Stimulated activated naive CD4-positive, alpha-beta T cell (primary cell): ENCODE results near the gene CREB5.
A peak's percentile ranks its signal among the peaks of the same experiment; 100 is the strongest.
"Not testable (repeated sequence)": the region's sequence is repeated elsewhere in the genome, so short reads cannot be mapped to it uniquely, and the experiment has no call there.

Experiments used
- DNase-seq, 6 experiments: peaks; one replicate each; lab custom pipeline; 2025; lab: John Stamatoyannopoulos, UW

CREB5 gene

GRCh38 chr7:28815369-28815927 is 403.1 kb downstream of the CREB5 start:
- no peak for DNase-seq

- DNase-seq = no peak
Measured at GRCh38 chr7:28815928-28816373, 403.6 kb downstream of the CREB5 start.

- no peak for DNase-seq
Measured at GRCh38 chr7:28818996-28819395, 406.7 kb downstream of the CREB5 start.

- no peak for DNase-seq
Measured at GRCh38 chr7:28823582-28823981, 411.3 kb downstream of the CREB5 start.

GRCh38 chr7:28825817-28826448 is 413.6 kb downstream of the CREB5 start:
- not testable (repeated sequence) for DNase-seq

GRCh38 chr7:28830846-28831245 is 418.5 kb downstream of the CREB5 start:
- DNase-seq = no peak

GRCh38 chr7:28832669-28833068 is 420.4 kb downstream of the CREB5 start:
- no peak for DNase-seq

GRCh38 chr7:28835800-28836199 is 423.5 kb downstream of the CREB5 start:
- no peak for DNase-seq

- DNase-seq = no peak
Measured at GRCh38 chr7:28836716-28837115, 424.4 kb downstream of the CREB5 start.

GRCh38 chr7:28837216-28837615 is 424.9 kb downstream of the CREB5 start:
- DNase-seq = no peak

- no peak for DNase-seq
Measured at GRCh38 chr7:28840592-28840995, 428.3 kb downstream of the CREB5 start.

GRCh38 chr7:28841766-28842165 is 429.4 kb downstream of the CREB5 start:
- DNase-seq = no peak

- no peak for DNase-seq
Measured at GRCh38 chr7:28842769-28843295, 430.5 kb downstream of the CREB5 start.

GRCh38 chr7:28845106-28845505 is 432.8 kb downstream of the CREB5 start:
- no peak for DNase-seq

- DNase-seq = no peak
Measured at GRCh38 chr7:28847176-28847575, 434.9 kb downstream of the CREB5 start.

- no peak for DNase-seq
Measured at GRCh38 chr7:28847681-28848080, 435.4 kb downstream of the CREB5 start.

GRCh38 chr7:28848906-28849305 is 436.6 kb downstream of the CREB5 start:
- DNase-seq = no peak

- DNase-seq = no peak
Measured at GRCh38 chr7:28850699-28851098, 438.4 kb downstream of the CREB5 start.

- no peak for DNase-seq
Measured at GRCh38 chr7:28853150-28853549, 440.8 kb downstream of the CREB5 start.

GRCh38 chr7:28853834-28854749 is 441.8 kb downstream of the CREB5 start:
- peak; percentile 4 to 57 (median 32) for DNase-seq

GRCh38 chr7:28854750-28855074 is 442.4 kb downstream of the CREB5 start:
- DNase-seq = no peak

GRCh38 chr7:28855538-28856217 is 443.4 kb downstream of the CREB5 start:
- no peak for DNase-seq
